Naive thymus-derived CD4-positive, alpha-beta T cell (primary cell): ENCODE data around the gene PHC3. TPM values are rescaled to one million over a fixed set of nuclear protein-coding genes. Genes with fewer than 3 reads are reported as not detected.
A peak's percentile ranks its signal among the peaks of the same experiment; 100 is the strongest.
"Not testable (repeated sequence)": the region's sequence is repeated elsewhere in the genome, so short reads cannot be mapped to it uniquely, and the experiment has no call there.

Experiments
- ATAC-seq: fragments of 150-1000 bp; cut with Tn5 transposase; 2 replicates; pipeline ENCODE4 v1.10.0; 2021; ENCODE audit warnings: mild to moderate bottlenecking, moderate library complexity
- CTCF ChIA-PET: fragments of 350-600 bp; sonication (Branson Sonifier 250); formaldehyde crosslinking; loops from one replicate; lab custom pipeline; 2021; ENCODE audit warnings: antibody characterized with exemption; lab: Charles Lee
- POLR2A ChIA-PET: fragments of 350-600 bp; sonication (Branson Sonifier 250); formaldehyde crosslinking; loops from one replicate; lab custom pipeline; 2021; ENCODE audit warnings: antibody characterized with exemption, inconsistent platforms; lab: Charles Lee
- DNase-seq, 9 donors: peaks; one replicate each; pipeline versions ENCODE4 v3.0.0 to v3.0.0-alpha.2; 2020 to 2022; ENCODE audit warnings: mixed read lengths in 1 of 9
- H3K27ac ChIP-seq: one replicate; pipeline ENCODE4 v1.7.0; 2013; ENCODE audit warnings: mild to moderate bottlenecking, low read depth, low read length, moderate library complexity
- H3K27me3 ChIP-seq, 2 donors: one replicate each; pipeline ENCODE4 v1.7.0; 2013; ENCODE audit warnings: low read length in 2 of 2, mild to moderate bottlenecking in 2 of 2, moderate library complexity in 2 of 2; ENCODE audit not compliant: control insufficient read depth in 2 of 2, insufficient read depth in 2 of 2
- H3K36me3 ChIP-seq, 3 experiments: 1 replicate in 2 of 3; 2 replicates in 1 of 3; pipeline ENCODE4 v1.7.0; 2013; ENCODE audit warnings: low read length in 3 of 3, mild to moderate bottlenecking in 3 of 3, moderate library complexity in 1 of 3; ENCODE audit not compliant: insufficient read depth in 3 of 3, control insufficient read depth in 2 of 3
- H3K4me1 ChIP-seq, 2 donors: one replicate each; pipeline ENCODE4 v1.7.0; 2013; ENCODE audit warnings: low read length in 2 of 2, mild to moderate bottlenecking in 2 of 2, moderate library complexity in 1 of 2; ENCODE audit not compliant: control insufficient read depth in 2 of 2, insufficient read depth in 2 of 2
- H3K4me3 ChIP-seq: 2 replicates; pipeline ENCODE4 v1.7.0; 2013; ENCODE audit warnings: mild to moderate bottlenecking, low read length
- H3K9me3 ChIP-seq, 3 experiments: 1 replicate in 2 of 3; 2 replicates in 1 of 3; pipeline ENCODE4 v1.7.0; 2013; ENCODE audit warnings: low read length in 3 of 3; ENCODE audit not compliant: control insufficient read depth in 2 of 3
- H3K27ac Mint-ChIP-seq, 9 donors: one replicate each; pipeline ENCODE4 v1.8.0; 2020 to 2022; ENCODE audit warnings: mixed read lengths in 9 of 9, mild to moderate bottlenecking in 8 of 9, moderate library complexity in 5 of 9, inconsistent platforms in 2 of 9
- H3K27me3 Mint-ChIP-seq, 5 donors: one replicate each; pipeline ENCODE4 v1.8.0; 2021 to 2022; ENCODE audit warnings: mixed read lengths in 5 of 5, mild to moderate bottlenecking in 1 of 5
- H3K36me3 Mint-ChIP-seq, 5 donors: one replicate each; pipeline ENCODE4 v1.8.0; 2020 to 2022; ENCODE audit warnings: mixed read lengths in 5 of 5, mild to moderate bottlenecking in 3 of 5, inconsistent platforms in 1 of 5
- H3K4me1 Mint-ChIP-seq, 7 donors: one replicate each; pipeline ENCODE4 v1.8.0; 2020 to 2022; ENCODE audit warnings: mixed read lengths in 7 of 7, mild to moderate bottlenecking in 3 of 7, inconsistent platforms in 1 of 7
- H3K4me3 Mint-ChIP-seq, 10 donors: one replicate each; pipeline ENCODE4 v1.8.0; 2020 to 2022; ENCODE audit warnings: mild to moderate bottlenecking in 10 of 10, mixed read lengths in 10 of 10, moderate library complexity in 6 of 10, inconsistent platforms in 2 of 10
- H3K9me3 Mint-ChIP-seq, 11 donors: one replicate each; pipeline ENCODE4 v1.8.0; 2020 to 2022; ENCODE audit warnings: mixed read lengths in 11 of 11, mild to moderate bottlenecking in 4 of 11, inconsistent platforms in 1 of 11, moderate library complexity in 1 of 11
- intact Hi-C, 2 donors: fragments of 100-400 bp; cut with micrococcal nuclease; formaldehyde crosslinking; loops; one replicate each; pipeline ENCODE4 v1.15.1; 2023
- polyA plus RNA-seq, 2 donors: library from polyadenylated mRNA; unstranded; fragments of 300-500 nt; fragmentation: Illumina TruSeq; gene quantifications; one replicate each; pipeline ENCODE4 v1.2.3, GENCODE V29; 2021
- total RNA-seq, 6 experiments: library from RNA in 5 of 6; stranded (reverse) in 5 of 6; gene quantifications; 1 replicate in 5 of 6; 2 replicates in 1 of 6; pipeline ENCODE4 v1.2.3 and lab custom pipeline; 2021 to 2026

Gene PHC3
- total and polyA plus RNA-seq, 7 experiments from 2014 or later = 46.3 to 215 (median 130) TPM

GRCh38 chr3:170201527-170201926, 20.0 kb upstream of the PHC3 start:
- Mint-ChIP-seq H3K27ac (no peak overlapping the region), H3K9me3 (peaks cover 0 to 3% (median 0%) of the 10 kb centered on the region in 11 donors), H3K27me3 (peaks cover 0 to 32% (median 12%) of the 10 kb centered on the region in 5 donors), H3K4me1 (no peaks in the 10 kb centered on the region), H3K4me3 (no peak overlapping the region), H3K36me3 (no peaks in the 10 kb centered on the region)
- intact Hi-C loops = no loop called here
- no peak for DNase-seq
- Histone ChIP-seq H3K27ac (no peak overlapping the region), H3K4me3 (no peak overlapping the region), H3K27me3 (peaks cover 0 to 6% of the 10 kb centered on the region in 2 donors), H3K4me1 (no peaks in the 10 kb centered on the region), H3K36me3 (no peaks in the 10 kb centered on the region), H3K9me3 (no peaks in the 10 kb centered on the region)
- no peak for ATAC-seq
- CTCF ChIA-PET = interaction anchor here (0.7 kb wide), 1 partner anchor 225 kb away, joined by 3 read pairs; no protein-coding TSS in a partner anchor
- POLR2A ChIA-PET = no interaction called here

- peaks cover 0 to 3% (median 0%) of the 10 kb centered on the region in 11 donors for H3K9me3 Mint-ChIP-seq
These were observed 19.5 kb upstream of the PHC3 start for GRCh38 chr3:170200987-170201386.

GRCh38 chr3:170196833-170197232, 15.3 kb upstream of the PHC3 start:
- POLR2A ChIA-PET = interaction anchor here (1.2 kb wide), 1 partner anchor 25 kb away, joined by 3 read pairs; the partner anchor contains the start of gene PRKCI
- intact Hi-C loops = no loop called here
- no peak for ATAC-seq
- CTCF ChIA-PET = no interaction called here
- Histone ChIP-seq H3K4me1 (no peaks in the 10 kb centered on the region), H3K27me3 (no peaks in the 10 kb centered on the region), H3K4me3 (no peak overlapping the region), H3K27ac (no peak overlapping the region), H3K9me3 (no peaks in the 10 kb centered on the region), H3K36me3 (no peaks in the 10 kb centered on the region)
- H3K36me3 Mint-ChIP-seq = no peaks in the 10 kb centered on the region
- no peak overlapping the region for H3K4me3 Mint-ChIP-seq
- H3K27ac Mint-ChIP-seq = no peak overlapping the region
- no peaks in the 10 kb centered on the region for H3K9me3 Mint-ChIP-seq
- DNase-seq = no peak
- H3K27me3 Mint-ChIP-seq = peaks cover 0 to 49% (median 9%) of the 10 kb centered on the region in 5 donors
- no peaks in the 10 kb centered on the region for H3K4me1 Mint-ChIP-seq

More at GRCh38 chr3:170200987-170201386, 19.5 kb upstream of the PHC3 start:
- Histone ChIP-seq H3K27ac (no peak overlapping the region), H3K4me3 (no peak overlapping the region), H3K36me3 (no peaks in the 10 kb centered on the region), H3K9me3 (no peaks in the 10 kb centered on the region), H3K4me1 (no peaks in the 10 kb centered on the region), H3K27me3 (peaks cover 0 to 6% of the 10 kb centered on the region in 2 donors)
- Mint-ChIP-seq H3K4me1 (no peaks in the 10 kb centered on the region), H3K36me3 (no peaks in the 10 kb centered on the region), H3K27me3 (peaks cover 0 to 32% (median 9%) of the 10 kb centered on the region in 5 donors), H3K4me3 (no peak overlapping the region), H3K27ac (no peak overlapping the region)
- no peak for ATAC-seq
- CTCF ChIA-PET = interaction anchor here (0.7 kb wide), 1 partner anchor 225 kb away, joined by 3 read pairs; no protein-coding TSS in a partner anchor
- intact Hi-C loops = no loop called here
- no peak for DNase-seq
- POLR2A ChIA-PET = no interaction called here

- intact Hi-C loops, H3K9me3 Mint-ChIP-seq, H3K4me1 Mint-ChIP-seq, H3K4me3 ChIP-seq, H3K36me3 Mint-ChIP-seq, H3K36me3 ChIP-seq, H3K27me3 ChIP-seq, CTCF ChIA-PET, ATAC-seq, H3K9me3 ChIP-seq, H3K27ac Mint-ChIP-seq, H3K27ac ChIP-seq, H3K4me1 ChIP-seq, DNase-seq, H3K4me3 Mint-ChIP-seq: not testable (repeated sequence)
- peaks cover 0 to 46% (median 6%) of the 10 kb centered on the region in 5 donors for H3K27me3 Mint-ChIP-seq
- POLR2A ChIA-PET = interaction anchor here (1.2 kb wide), 1 partner anchor 26 kb away, joined by 3 read pairs; the partner anchor contains the start of gene PRKCI
These were observed 14.2 kb upstream of the PHC3 start for GRCh38 chr3:170195759-170196158.

GRCh38 chr3:170189398-170190256, 8.1 kb upstream of the PHC3 start:
- no peaks in the 10 kb centered on the region for H3K36me3 ChIP-seq
- no peak for DNase-seq
- Mint-ChIP-seq H3K9me3 (peaks cover 0 to 1% (median 0%) of the 10 kb centered on the region in 11 donors), H3K36me3 (no peaks in the 10 kb centered on the region), H3K27ac (peak overlapping the region in 2 of 9 donors; percentile 14 to 51), H3K27me3 (peaks cover 0 to 21% (median 4%) of the 10 kb centered on the region in 5 donors), H3K4me1 (peaks cover 0 to 14% (median 12%) of the 10 kb centered on the region in 7 donors), H3K4me3 (peak overlapping the region in 5 of 10 donors; percentile 10 to 37 (median 23))
- intact Hi-C loops = loop anchor here (1.0 to 10.0 kb wide), 13 partner anchors 9 to 1065 kb away; partner anchors contain the start of genes PRKCI (in 2 of the 2) and SKIL (in 2 of the 2)
- POLR2A ChIA-PET = interaction anchor here (0.5 to 1.1 kb wide), 2 partner anchors 11 to 117 kb away, joined by 3 to 4 read pairs; no protein-coding TSS in a partner anchor
- peak; percentile 28 for ATAC-seq
- H3K9me3 ChIP-seq = no peaks in the 10 kb centered on the region
- H3K27me3 ChIP-seq = no peaks in the 10 kb centered on the region
- no peak overlapping the region for H3K27ac ChIP-seq
- H3K4me3 ChIP-seq = no peak overlapping the region
- H3K4me1 ChIP-seq = peaks cover 0 to 4% of the 10 kb centered on the region in 2 donors
- CTCF ChIA-PET = interaction anchor here (1.0 to 2.2 kb wide), 4 partner anchors 10 to 622 kb away, joined by 3 to 5 read pairs (median 4); partner anchors contain the start of gene PRKCI
